Choroid plexus epithelial cell (primary cell): ENCODE measurements around the gene MYO5A.

Source experiments
- DNase-seq: peaks from one replicate; pipeline ENCODE4 v3.0.0-alpha.2; 2010; ENCODE audit warnings: low read depth
- H3K4me3 ChIP-seq: 2 replicates; pipeline ENCODE4 v1.5.1; 2011; ENCODE audit warnings: low read depth, mild to moderate bottlenecking, control low read depth, low read length, moderate library complexity
- CTCF ChIP-seq: conservative IDR thresholded peaks from 2 replicates; pipeline ENCODE4 v1.5.1; 2011; ENCODE audit warnings: low read depth, mild to moderate bottlenecking, control low read depth, inconsistent platforms, low read length, moderate library complexity

Gene MYO5A

GRCh38 chr15:52523647-52524046 lies 5.0 kb downstream of the MYO5A start:
- no peak for DNase-seq
- no peak overlapping the region for H3K4me3 ChIP-seq
- TF ChIP-seq CTCF: no peak

DNA sequence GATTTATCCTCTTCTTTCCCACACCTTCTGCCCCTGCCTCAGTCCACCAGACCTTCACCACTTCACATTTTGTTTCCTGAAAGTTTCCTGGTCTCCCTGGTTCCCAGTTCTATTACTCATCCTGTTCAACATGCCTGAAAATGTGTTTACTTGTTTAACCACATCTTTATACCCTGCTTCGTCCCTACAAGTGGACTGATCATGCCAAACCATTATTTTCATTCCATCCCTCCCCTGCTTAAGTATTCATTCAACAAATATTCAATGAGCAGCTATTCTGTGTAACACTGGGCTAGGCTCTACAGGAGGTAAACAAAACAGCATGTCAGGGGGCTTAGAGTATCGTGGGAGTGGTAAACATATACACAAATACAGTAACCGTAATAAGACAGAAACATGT lies 5.5 kb downstream of the MYO5A start:
- no peak overlapping the region for H3K4me3 ChIP-seq
- peak; percentile 84 for DNase-seq
- no peak for TF ChIP-seq CTCF

GRCh38 chr15:52521682-52522081 lies 7.0 kb downstream of the MYO5A start:
- no peak overlapping the region for H3K4me3 ChIP-seq
- no peak for TF ChIP-seq CTCF
- no peak for DNase-seq

- H3K4me3 ChIP-seq: no peak overlapping the region
- no peak for DNase-seq
- no peak for TF ChIP-seq CTCF
Measured at GRCh38 chr15:52520421-52520820, 8.3 kb downstream of the MYO5A start.

DNA sequence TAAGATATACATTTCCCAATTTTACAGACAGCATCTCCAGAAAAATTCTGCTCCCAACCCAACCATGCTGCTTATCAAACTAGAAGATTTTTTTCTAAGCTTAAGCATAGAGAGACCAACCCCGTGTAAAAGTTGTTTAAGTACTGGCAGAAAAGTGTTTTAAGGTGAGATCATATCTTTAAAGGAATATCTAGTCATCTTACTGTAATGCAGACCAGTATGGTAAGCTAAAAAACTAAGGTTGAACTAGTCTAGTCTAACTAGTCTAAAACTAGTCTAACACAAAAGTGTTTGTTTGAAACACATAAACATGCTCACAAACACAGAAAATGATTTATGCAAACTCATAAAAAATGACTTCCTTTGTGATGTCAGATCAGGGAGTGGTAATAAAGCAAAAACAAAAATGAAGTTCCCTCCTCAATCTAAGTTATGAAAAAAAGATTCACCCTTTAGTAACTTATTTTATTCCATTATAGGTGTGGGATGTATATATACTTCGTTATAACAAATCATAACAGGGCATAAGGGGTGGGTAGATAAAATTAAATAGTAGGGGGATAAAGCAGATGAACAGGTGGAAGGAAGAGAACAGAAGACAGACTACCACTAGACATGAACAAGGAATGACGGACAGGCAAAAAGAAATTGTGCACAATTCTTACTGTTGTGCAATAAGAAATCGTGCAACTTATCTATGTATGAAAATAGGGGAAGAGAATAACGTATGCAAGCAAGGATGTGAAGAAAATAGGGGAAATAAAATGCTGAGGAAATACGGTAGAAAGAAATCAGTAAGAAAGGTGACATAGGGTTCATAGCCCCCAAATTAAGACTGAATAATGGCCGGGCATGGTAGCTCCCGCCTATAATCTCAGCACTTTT lies 10.0 kb downstream of the MYO5A start:
- no peak for DNase-seq
- TF ChIP-seq CTCF: no peak
- H3K4me3 ChIP-seq: no peak overlapping the region

DNA sequence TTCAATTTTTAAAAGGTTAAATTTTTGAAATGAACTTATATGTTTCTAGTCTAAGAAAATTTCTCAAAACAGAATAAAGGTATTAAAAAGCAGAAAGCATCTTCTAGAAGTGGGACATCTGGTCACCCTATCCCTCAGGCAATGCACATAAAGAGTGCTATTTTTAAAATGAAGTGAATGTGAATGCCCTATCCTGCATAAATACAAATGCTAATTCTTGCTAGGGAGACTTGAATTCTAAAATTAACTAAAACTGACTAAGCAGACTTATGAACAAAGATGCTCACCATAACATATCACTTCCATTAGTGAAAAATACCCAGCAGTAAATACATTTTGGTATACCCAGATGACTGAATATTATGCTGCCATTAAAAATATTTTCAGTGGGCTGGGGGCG lies 11.7 kb downstream of the MYO5A start:
- H3K4me3 ChIP-seq: no peak overlapping the region
- no peak for TF ChIP-seq CTCF
- DNase-seq: no peak

GRCh38 chr15:52515343-52515742 lies 13.3 kb downstream of the MYO5A start:
- TF ChIP-seq CTCF: no peak
- no peak overlapping the region for H3K4me3 ChIP-seq
- DNase-seq: no peak
